CD4-positive, alpha-beta T cell (primary cell): ENCODE results near the gene ZNF600. TPM values are rescaled to one million over a fixed set of nuclear protein-coding genes. Genes with fewer than 3 reads are reported as not detected.
"Not testable (repeated sequence)": the region's sequence is repeated elsewhere in the genome, so short reads cannot be mapped to it uniquely, and the experiment has no call there.

Experiments used
- ATAC-seq: fragments of 200-7000 bp; cut with Tn5 transposase; one replicate; pipeline ENCODE4 v1.10.0; 2022; ENCODE audit warnings: mild to moderate bottlenecking; ENCODE audit not compliant: poor library complexity
- CTCF ChIA-PET: fragments of 350-600 bp; sonication (Branson Sonifier 250); formaldehyde crosslinking; loops from one replicate; lab custom pipeline; 2021; ENCODE audit warnings: antibody characterized with exemption, inconsistent platforms; lab: Charles Lee
- POLR2A ChIA-PET: fragments of 350-600 bp; sonication (Branson Sonifier 250); formaldehyde crosslinking; loops from one replicate; lab custom pipeline; 2021; ENCODE audit warnings: antibody characterized with exemption, inconsistent platforms; lab: Charles Lee
- DNase-seq, 14 experiments: peaks; one replicate each; pipeline ENCODE4 v3.0.0-alpha.2; 2013 to 2020; ENCODE audit warnings: mixed read lengths in 2 of 14
- H3K27ac ChIP-seq, 2 donors: one replicate each; pipeline versions ENCODE4 v1.5.1 to v1.7.0; 2013; ENCODE audit warnings: low read length in 2 of 2, low read depth in 1 of 2, mild to moderate bottlenecking in 1 of 2
- H3K27me3 ChIP-seq, 2 experiments: 1 replicate in 1 of 2; 2 replicates in 1 of 2; pipeline versions ENCODE4 v1.6.1 to v1.7.0; 2013; ENCODE audit warnings: low read length in 2 of 2, control low read depth in 1 of 2, mild to moderate bottlenecking in 1 of 2, moderate library complexity in 1 of 2; ENCODE audit not compliant: insufficient read depth in 2 of 2, control insufficient read depth in 1 of 2
- H3K36me3 ChIP-seq: one replicate; pipeline ENCODE4 v1.6.1; 2013; ENCODE audit warnings: low read length, control low read depth; ENCODE audit not compliant: insufficient read depth
- H3K4me1 ChIP-seq: one replicate; pipeline ENCODE4 v1.6.1; 2013; ENCODE audit warnings: low read length, control low read depth; ENCODE audit not compliant: insufficient read depth
- H3K4me3 ChIP-seq: one replicate; pipeline ENCODE4 v1.5.1; 2013; ENCODE audit warnings: mild to moderate bottlenecking, low read length, moderate library complexity
- H3K9me3 ChIP-seq, 2 experiments: 1 replicate in 1 of 2; 2 replicates in 1 of 2; pipeline versions ENCODE4 v1.6.1 to v1.7.0; 2013; ENCODE audit warnings: low read length in 2 of 2, mild to moderate bottlenecking in 2 of 2, control low read depth in 1 of 2, moderate library complexity in 1 of 2; ENCODE audit not compliant: control insufficient read depth in 1 of 2, insufficient read depth in 1 of 2
- H3K27ac Mint-ChIP-seq: one replicate; pipeline ENCODE4 v1.8.0; 2020; ENCODE audit warnings: mixed read lengths
- H3K27me3 Mint-ChIP-seq: one replicate; pipeline ENCODE4 v1.8.0; 2021; ENCODE audit warnings: mixed read lengths
- H3K36me3 Mint-ChIP-seq: one replicate; pipeline ENCODE4 v1.8.0; 2021; ENCODE audit warnings: low read depth, mixed read lengths
- H3K4me1 Mint-ChIP-seq: one replicate; pipeline ENCODE4 v1.8.0; 2021; ENCODE audit warnings: low read depth, mixed read lengths
- H3K4me3 Mint-ChIP-seq: one replicate; pipeline ENCODE4 v1.8.0; 2020; ENCODE audit warnings: mild to moderate bottlenecking, mixed read lengths
- H3K9me3 Mint-ChIP-seq: one replicate; pipeline ENCODE4 v1.8.0; 2020; ENCODE audit warnings: mixed read lengths
- intact Hi-C, 2 experiments: fragments of 100-400 bp; cut with DNase I in 1 of 2; cut with micrococcal nuclease in 1 of 2; formaldehyde crosslinking; loops; one replicate each; pipeline versions ENCODE4 v1.15.1 to v1.9.0; 2023 to 2025; cut with DNase I, micrococcal nuclease
- total RNA-seq, 174 experiments: library from RNA in 2 of 174; stranded (reverse) in 2 of 174; gene quantifications; one replicate each; pipeline ENCODE4 v1.2.3 and lab custom pipeline; 2021 to 2026
- TF ChIP-seq, protein P1 (sequence below): fragments of 200-600 bp; IDR thresholded peaks from one replicate; pipeline ENCODE4 v1.8.0; 2022; ENCODE audit warnings: antibody characterized with exemption, mild to moderate bottlenecking

The ZNF600 gene
- total RNA-seq, 2 experiments from 2014 or later: 11.2 to 13.4 TPM

- H3K4me1 Mint-ChIP-seq: peaks cover 7% of the 10 kb centered on the region
- TF ChIP-seq, protein P1, sequence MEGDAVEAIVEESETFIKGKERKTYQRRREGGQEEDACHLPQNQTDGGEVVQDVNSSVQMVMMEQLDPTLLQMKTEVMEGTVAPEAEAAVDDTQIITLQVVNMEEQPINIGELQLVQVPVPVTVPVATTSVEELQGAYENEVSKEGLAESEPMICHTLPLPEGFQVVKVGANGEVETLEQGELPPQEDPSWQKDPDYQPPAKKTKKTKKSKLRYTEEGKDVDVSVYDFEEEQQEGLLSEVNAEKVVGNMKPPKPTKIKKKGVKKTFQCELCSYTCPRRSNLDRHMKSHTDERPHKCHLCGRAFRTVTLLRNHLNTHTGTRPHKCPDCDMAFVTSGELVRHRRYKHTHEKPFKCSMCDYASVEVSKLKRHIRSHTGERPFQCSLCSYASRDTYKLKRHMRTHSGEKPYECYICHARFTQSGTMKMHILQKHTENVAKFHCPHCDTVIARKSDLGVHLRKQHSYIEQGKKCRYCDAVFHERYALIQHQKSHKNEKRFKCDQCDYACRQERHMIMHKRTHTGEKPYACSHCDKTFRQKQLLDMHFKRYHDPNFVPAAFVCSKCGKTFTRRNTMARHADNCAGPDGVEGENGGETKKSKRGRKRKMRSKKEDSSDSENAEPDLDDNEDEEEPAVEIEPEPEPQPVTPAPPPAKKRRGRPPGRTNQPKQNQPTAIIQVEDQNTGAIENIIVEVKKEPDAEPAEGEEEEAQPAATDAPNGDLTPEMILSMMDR: no peak
- H3K4me1 ChIP-seq: peaks cover 3% of the 10 kb centered on the region
- no peaks in the 10 kb centered on the region for H3K27me3 ChIP-seq
- H3K9me3 ChIP-seq: peaks cover under 1 to 48% of the 10 kb centered on the region in 2 experiments
- H3K27ac ChIP-seq: no peak overlapping the region
- no peaks in the 10 kb centered on the region for H3K27me3 Mint-ChIP-seq
- peaks cover 2% of the 10 kb centered on the region for H3K9me3 Mint-ChIP-seq
- no peak overlapping the region for H3K4me3 Mint-ChIP-seq
- H3K4me3 ChIP-seq: no peak overlapping the region
- H3K27ac Mint-ChIP-seq: no peak overlapping the region
- intact Hi-C loops: no loop called here
- ChIA-PET CTCF (no interaction called here), POLR2A (no interaction called here)
- H3K36me3 Mint-ChIP-seq: peaks cover 19% of the 10 kb centered on the region
- ATAC-seq (no peak), DNase-seq (no peak)
- H3K36me3 ChIP-seq: no peaks in the 10 kb centered on the region
Observed at GRCh38 chr19:52825765-52826164, 39.2 kb upstream of the ZNF600 start.

DNA sequence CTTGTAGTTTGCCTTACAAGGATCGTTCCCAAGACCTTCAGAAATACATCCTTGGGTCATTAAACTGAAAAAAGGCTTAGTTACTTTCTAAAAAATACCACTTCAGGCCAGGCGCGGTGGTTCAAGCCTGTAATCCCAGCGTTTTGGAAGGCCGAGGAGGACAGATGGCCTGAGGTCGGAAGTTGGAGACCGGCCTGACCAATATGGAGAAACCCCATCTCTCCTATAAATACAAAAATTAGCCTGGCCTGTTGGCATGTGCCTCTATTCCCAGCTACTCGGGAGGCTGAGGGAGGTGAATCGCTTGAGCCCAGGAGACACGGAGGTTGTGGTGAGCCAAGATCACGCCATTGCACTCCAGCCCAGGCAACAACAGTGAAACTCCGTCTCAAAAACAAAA lies 37.1 kb upstream of the ZNF600 start:
- DNase-seq (no peak), ATAC-seq (no peak)
- peaks cover 9% of the 10 kb centered on the region for H3K4me1 ChIP-seq
- no peak overlapping the region for H3K27ac ChIP-seq
- H3K4me1 Mint-ChIP-seq: peaks cover 13% of the 10 kb centered on the region
- H3K9me3 ChIP-seq: peaks cover 0 to 35% of the 10 kb centered on the region in 2 experiments
- H3K27me3 ChIP-seq: no peaks in the 10 kb centered on the region
- no peak overlapping the region for H3K4me3 ChIP-seq
- H3K4me3 Mint-ChIP-seq: no peak overlapping the region
- no peaks in the 10 kb centered on the region for H3K27me3 Mint-ChIP-seq
- ChIA-PET POLR2A (no interaction called here), CTCF (no interaction called here)
- no peaks in the 10 kb centered on the region for H3K36me3 ChIP-seq
- intact Hi-C loops: loop anchor here in 1 of 2 experiments (2.0 kb wide), 1 partner anchor 73 kb away; the partner anchor contains the start of gene ZNF320
- TF ChIP-seq, protein P1: no peak
- H3K36me3 Mint-ChIP-seq: peaks cover 29% of the 10 kb centered on the region
- H3K9me3 Mint-ChIP-seq: no peaks in the 10 kb centered on the region
- H3K27ac Mint-ChIP-seq: no peak overlapping the region

DNA sequence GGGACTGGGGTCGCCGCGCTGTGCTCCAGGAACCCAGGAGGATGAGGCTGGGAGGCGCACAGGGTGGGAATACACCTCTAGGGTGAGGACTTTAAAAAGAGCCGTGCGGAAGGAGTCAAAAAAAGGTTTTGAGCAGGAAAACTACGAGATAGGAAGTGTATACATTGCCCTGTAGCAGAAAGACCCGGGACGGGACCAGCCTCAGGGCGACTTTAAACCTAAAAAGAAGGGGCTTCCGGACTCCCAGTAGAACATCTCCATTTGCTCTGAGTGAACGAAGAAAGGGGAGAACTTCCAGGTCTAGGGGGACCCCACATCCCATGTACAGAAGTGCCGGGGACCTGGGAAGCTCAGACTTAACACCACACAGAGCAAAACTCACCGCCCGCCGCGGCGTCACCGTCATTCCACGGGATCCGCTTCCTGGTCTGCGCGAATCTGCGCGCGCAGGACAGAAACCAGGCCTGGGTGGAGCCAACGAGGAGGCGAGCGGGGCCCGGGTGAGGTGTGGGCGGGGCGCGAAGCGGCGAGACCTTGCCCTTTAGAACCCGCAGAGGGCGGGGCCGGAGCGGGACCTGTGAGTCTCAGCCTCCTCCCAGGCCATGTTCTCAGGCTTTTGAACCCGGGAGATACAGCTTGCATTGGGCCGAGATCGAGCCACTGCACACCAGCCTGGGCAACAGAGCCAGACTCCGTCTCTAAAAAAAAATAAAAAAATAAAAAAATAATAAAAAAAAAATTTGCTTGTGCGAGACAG lies 34.8 kb upstream of the ZNF600 start, which contains the start of gene ZNF28:
Gene ZNF28 (minus strand): TSS at position 430 of the 757 bp plus-strand sequence. CDS start 3,675 bp downstream, outside the sequence.
- peaks cover 47% of the 10 kb centered on the region for H3K36me3 Mint-ChIP-seq
- peak within 1 kb of the TSS; percentile 90 for H3K4me3 Mint-ChIP-seq
- H3K9me3 Mint-ChIP-seq, H3K4me1 ChIP-seq, H3K27me3 Mint-ChIP-seq, POLR2A ChIA-PET, intact Hi-C loops, H3K27ac ChIP-seq, H3K27me3 ChIP-seq: not testable (repeated sequence)
- ATAC-seq: peak; percentile 99
- CTCF ChIA-PET: interaction anchor here (0.7 kb wide), 1 partner anchor 603 kb away, joined by 3 read pairs; no protein-coding TSS in a partner anchor
- peak; percentile 12 to 76 (median 52) for DNase-seq
- Histone ChIP-seq H3K9me3 (peaks cover 0 to 33% of the 10 kb centered on the region in 2 experiments), H3K4me3 (peak within 1 kb of the TSS; percentile 69), H3K36me3 (peaks cover 16% of the 10 kb centered on the region)
- peak within 1 kb of the TSS; percentile 77 for H3K27ac Mint-ChIP-seq
- peaks cover 13% of the 10 kb centered on the region for H3K4me1 Mint-ChIP-seq

DNA sequence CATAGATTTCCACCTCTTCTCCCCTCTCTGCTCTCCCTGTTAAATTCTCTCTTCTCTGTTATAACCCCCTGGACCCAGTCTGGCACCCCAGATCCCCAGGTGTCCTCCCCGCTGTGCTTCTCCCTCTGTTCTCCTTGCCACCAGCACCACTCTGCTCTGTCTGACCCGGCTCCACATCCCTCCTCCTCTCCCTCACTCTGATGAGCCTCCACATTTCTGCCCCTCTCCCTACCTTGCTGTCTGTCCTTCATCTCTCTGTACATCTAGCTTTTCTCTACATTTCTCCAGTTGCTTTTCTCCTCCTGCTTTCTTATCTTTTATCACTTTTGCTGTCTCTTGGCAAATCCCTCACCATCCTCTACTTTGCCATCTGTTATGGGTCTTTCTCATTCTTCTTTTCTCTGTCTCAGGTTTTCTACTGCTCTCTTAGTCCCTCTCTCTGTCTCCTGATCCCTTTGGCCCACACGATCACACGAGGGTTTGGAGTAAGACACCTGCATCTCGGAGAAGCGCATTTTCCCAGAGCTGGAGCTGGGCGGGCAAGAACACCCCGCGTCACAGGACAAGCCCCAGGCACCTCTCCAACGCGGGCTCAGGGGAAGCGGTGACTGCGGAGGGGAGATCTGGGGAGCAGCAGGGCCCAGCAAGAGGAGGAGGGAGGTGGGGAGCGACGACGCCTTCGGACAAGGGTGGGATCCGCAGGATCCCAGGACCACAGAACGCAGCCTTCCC lies 34.0 kb upstream of the ZNF600 start:
- H3K4me1 Mint-ChIP-seq: peaks cover 13% of the 10 kb centered on the region

More for the DNA sequence above, 34.0 kb upstream of the ZNF600 start:
- H3K9me3 Mint-ChIP-seq, CTCF ChIA-PET, H3K27me3 ChIP-seq, H3K27me3 Mint-ChIP-seq, intact Hi-C loops, POLR2A ChIA-PET, H3K4me1 ChIP-seq, H3K27ac ChIP-seq: not testable (repeated sequence)
- ATAC-seq (peak; percentile 14), DNase-seq (peak in 6 of 14 experiments; percentile 14 to 36 (median 20))
- H3K4me3 ChIP-seq: peak overlapping the region; percentile 69
- peaks cover 0 to 37% of the 10 kb centered on the region in 2 experiments for H3K9me3 ChIP-seq
- Mint-ChIP-seq H3K4me3 (peak overlapping the region; percentile 90), H3K36me3 (peaks cover 55% of the 10 kb centered on the region), H3K27ac (peak overlapping the region; percentile 77)
- H3K36me3 ChIP-seq: peaks cover 20% of the 10 kb centered on the region
